B cell (primary cell): ENCODE data around the gene CYS1. TPM values are rescaled to one million over a fixed set of nuclear protein-coding genes. Genes with fewer than 3 reads are reported as not detected.

Source experiments
- ATAC-seq: fragments of 200-7000 bp; cut with Tn5 transposase; one replicate; pipeline ENCODE4 v1.10.0; 2021; ENCODE audit warnings: low read depth, mild to moderate bottlenecking, moderate number of reproducible peaks, moderate library complexity
- CTCF ChIA-PET: fragments of 350-600 bp; sonication (Branson Sonifier 250); formaldehyde crosslinking; loops from one replicate; lab custom pipeline; 2021; ENCODE audit warnings: antibody characterized with exemption, inconsistent platforms; lab: Charles Lee
- POLR2A ChIA-PET: fragments of 350-600 bp; sonication (Branson Sonifier 250); formaldehyde crosslinking; loops from one replicate; lab custom pipeline; 2021; ENCODE audit warnings: antibody characterized with exemption; lab: Charles Lee
- DNase-seq: peaks from one replicate; pipeline ENCODE4 v3.0.0; 2013
- H2AFZ ChIP-seq: 2 replicates; pipeline ENCODE4 v1.6.1; 2012; ENCODE audit warnings: mild to moderate bottlenecking, low read depth, low read length; ENCODE audit not compliant: insufficient read depth, poor library complexity, severe bottlenecking
- H3K27ac ChIP-seq, 2 donors: 1 replicate in 1 of 2; 2 replicates in 1 of 2; pipeline ENCODE4 v1.5.1; 2012 to 2013; ENCODE audit warnings: low read length in 2 of 2, mild to moderate bottlenecking in 2 of 2, moderate library complexity in 1 of 2
- H3K27me3 ChIP-seq, 4 experiments: fragments of 200-600 bp in 1 of 4; sonication (generic) in 1 of 4; replicated peaks in 1 of 4; 1 replicate in 2 of 4; 2 replicates in 2 of 4; pipeline versions ENCODE4 v1.6.1 to v1.7.0; 2013 to 2016; ENCODE audit warnings: low read length in 3 of 4, mild to moderate bottlenecking in 2 of 4, mixed read lengths in 1 of 4, moderate library complexity in 1 of 4; ENCODE audit not compliant: insufficient read depth in 4 of 4, control insufficient read depth in 3 of 4; ENCODE audit errors: control extremely low read depth in 1 of 4
- H3K36me3 ChIP-seq, 2 experiments: replicated peaks in 1 of 2; 1 replicate in 1 of 2; 2 replicates in 1 of 2; pipeline versions ENCODE4 v1.6.1 to v1.7.1; 2013; ENCODE audit warnings: low read length in 1 of 2; ENCODE audit not compliant: insufficient read depth in 2 of 2, control insufficient read depth in 1 of 2; ENCODE audit errors: control extremely low read depth in 1 of 2, extremely low read depth in 1 of 2
- H3K4me1 ChIP-seq, 2 donors: fragments of 200-600 bp in 1 of 2; sonication (generic) in 1 of 2; 1 replicate in 1 of 2; 2 replicates in 1 of 2; pipeline versions ENCODE4 v1.5.1 to v1.6.1; 2013 to 2017; ENCODE audit warnings: low read length in 2 of 2; ENCODE audit not compliant: control insufficient read depth in 2 of 2, insufficient read depth in 2 of 2
- H3K4me2 ChIP-seq: replicated peaks from 2 replicates; pipeline ENCODE3; 2012; ENCODE audit warnings: mild to moderate bottlenecking, low read depth, low read length; ENCODE audit not compliant: poor library complexity, severe bottlenecking
- H3K4me3 ChIP-seq, 5 experiments: fragments of 200-600 bp in 1 of 5; sonication (generic) in 1 of 5; 1 replicate in 3 of 5; 2 replicates in 2 of 5; pipeline versions ENCODE4 v1.5.1 to v1.7.0; 2011 to 2016; ENCODE audit warnings: low read length in 4 of 5, mild to moderate bottlenecking in 4 of 5, low read depth in 2 of 5, control low read depth in 1 of 5, moderate library complexity in 1 of 5; ENCODE audit not compliant: insufficient read depth in 1 of 5; ENCODE audit errors: control extremely low read depth in 1 of 5, extremely low read depth in 1 of 5
- H3K79me2 ChIP-seq: fragments of 200-600 bp; sonication (generic); one replicate; pipeline ENCODE4 v1.6.0; 2016; ENCODE audit warnings: low read length; ENCODE audit not compliant: control insufficient read depth, insufficient read depth
- H3K9ac ChIP-seq: fragments of 200-600 bp; sonication (generic); 2 replicates; pipeline ENCODE4 v1.6.1; 2017; ENCODE audit warnings: mild to moderate bottlenecking, low read length, moderate library complexity
- H3K9me3 ChIP-seq, 3 donors: one replicate each; pipeline versions ENCODE4 v1.6.1 to v1.7.1; 2013; ENCODE audit warnings: low read length in 2 of 3; ENCODE audit not compliant: control insufficient read depth in 2 of 3, insufficient read depth in 1 of 3; ENCODE audit errors: control extremely low read depth in 1 of 3
- H4K20me1 ChIP-seq: 2 replicates; pipeline ENCODE4 v1.6.0; 2012; ENCODE audit warnings: mild to moderate bottlenecking, low read length; ENCODE audit not compliant: insufficient read depth, control insufficient read depth, poor library complexity, severe bottlenecking
- H3K27ac Mint-ChIP-seq: one replicate; pipeline ENCODE4 v1.8.0; 2021; ENCODE audit warnings: mixed read lengths
- H3K27me3 Mint-ChIP-seq: one replicate; pipeline ENCODE4 v1.8.0; 2021; ENCODE audit warnings: mixed read lengths
- H3K4me1 Mint-ChIP-seq: one replicate; pipeline ENCODE4 v1.8.0; 2021; ENCODE audit warnings: mixed read lengths
- H3K4me3 Mint-ChIP-seq: one replicate; pipeline ENCODE4 v1.8.0; 2021; ENCODE audit warnings: mixed read lengths
- H3K9me3 Mint-ChIP-seq: one replicate; pipeline ENCODE4 v1.8.0; 2022; ENCODE audit warnings: mixed read lengths; ENCODE audit not compliant: insufficient read depth
- CTCF ChIP-seq: fragments of 200-600 bp; IDR thresholded peaks from one replicate; pipeline ENCODE4 v1.8.0; 2022; ENCODE audit warnings: antibody characterized with exemption, mild to moderate bottlenecking
- EZH2 ChIP-seq: IDR thresholded peaks from 2 replicates; pipeline ENCODE4 v1.6.1; 2012; ENCODE audit warnings: borderline replicate concordance, low read depth, mild to moderate bottlenecking, moderate library complexity, low read length; ENCODE audit not compliant: insufficient read depth, poor library complexity, severe bottlenecking
- WGBS: methylation state at CpG from one replicate; pipeline ENCODE4 v1.1.5; 2013; ENCODE audit warnings: missing lambda C conversion rate; ENCODE audit not compliant: insufficient coverage; 5-methylcytosine and 5-hydroxymethylcytosine counted together
- intact Hi-C: fragments of 100-400 bp; cut with micrococcal nuclease; formaldehyde crosslinking; loops from one replicate; pipeline ENCODE4 v1.10.0; 2022
- polyA plus RNA-seq: library from polyadenylated mRNA; depleted of rRNA; stranded (reverse); fragments of >200 nt; gene quantifications from 2 replicates; pipeline ENCODE4 v1.2.3, GENCODE V29; 2012
- total RNA-seq, 2 donors: library from RNA; stranded (reverse); fragments of 120-200 nt in 1 of 2; gene quantifications; 1 replicate in 1 of 2; 2 replicates in 1 of 2; pipeline versions ENCODE4 v1.2.3 to v1.2.4, GENCODE V29; 2013 to 2022

CYS1 gene
- total and polyA plus RNA-seq, 2 donors (not counting 1 experiment from before 2014, with no cell fraction given) = not detected

- peaks cover 24% of the 10 kb centered on the region for H3K79me2 ChIP-seq
- H3K27me3 ChIP-seq = peaks cover 0 to 10% (median 4%) of the 10 kb centered on the region in 4 experiments
- peaks cover 4 to 5% of the 10 kb centered on the region in 2 donors for H3K4me1 ChIP-seq
- no peaks in the 10 kb centered on the region for H3K36me3 ChIP-seq
- TF ChIP-seq EZH2 = no peak
- TF ChIP-seq CTCF = no peak
- H3K4me3 Mint-ChIP-seq = no peak overlapping the region
- intact Hi-C loops = loop anchor here (10.0 kb wide), 1 partner anchor 146 kb away; no protein-coding TSS in a partner anchor
- ChIA-PET POLR2A (no interaction called here), CTCF (interaction anchor here (1.1 to 5.9 kb wide), 6 partner anchors 14 to 307 kb away, joined by 3 to 35 read pairs (median 8); no protein-coding TSS in a partner anchor)
- peaks cover 5% of the 10 kb centered on the region for H3K4me1 Mint-ChIP-seq
- H2AFZ ChIP-seq = no peak overlapping the region
- peaks cover 6% of the 10 kb centered on the region for H3K27me3 Mint-ChIP-seq
- no peaks in the 10 kb centered on the region for H3K9me3 Mint-ChIP-seq
- no peaks in the 10 kb centered on the region for H4K20me1 ChIP-seq
- no peaks in the 10 kb centered on the region for H3K9me3 ChIP-seq
- no peak for DNase-seq
- no peak overlapping the region for H3K27ac Mint-ChIP-seq
- H3K9ac ChIP-seq = no peak overlapping the region
- H3K27ac ChIP-seq = no peak overlapping the region
- no peak for ATAC-seq
- no peak overlapping the region for H3K4me3 ChIP-seq
- H3K4me2 ChIP-seq = no peak overlapping the region
Observed at GRCh38 chr2:10128420-10128819, 48.2 kb upstream of the CYS1 start.

- H3K36me3 ChIP-seq = no peaks in the 10 kb centered on the region
- no peak overlapping the region for H2AFZ ChIP-seq
- Mint-ChIP-seq H3K27ac (no peak overlapping the region), H3K4me3 (no peak overlapping the region), H3K27me3 (peaks cover 10% of the 10 kb centered on the region), H3K4me1 (peaks cover 15% of the 10 kb centered on the region), H3K9me3 (no peaks in the 10 kb centered on the region)
- no peaks in the 10 kb centered on the region for H3K9me3 ChIP-seq
- ChIA-PET CTCF (interaction anchor here (0.8 to 5.7 kb wide), 8 partner anchors 16 to 319 kb away, joined by 3 to 193 read pairs (median 8); no protein-coding TSS in a partner anchor), POLR2A (interaction anchor here (1.1 kb wide), 1 partner anchor 309 kb away, joined by 3 read pairs; no protein-coding TSS in a partner anchor)
- ATAC-seq (no peak), DNase-seq (no peak)
- no peak overlapping the region for H3K9ac ChIP-seq
- H3K27me3 ChIP-seq = peaks cover 0 to 17% (median 8%) of the 10 kb centered on the region in 4 experiments
- peaks cover 6% of the 10 kb centered on the region for H4K20me1 ChIP-seq
- intact Hi-C loops = loop anchor here (10.0 kb wide), 1 partner anchor 148 kb away; no protein-coding TSS in a partner anchor
- peaks cover 18% of the 10 kb centered on the region in 2 donors for H3K4me1 ChIP-seq
- no peak overlapping the region for H3K4me2 ChIP-seq
- H3K4me3 ChIP-seq = no peak overlapping the region
- peaks cover 34% of the 10 kb centered on the region for H3K79me2 ChIP-seq
- TF ChIP-seq EZH2 = no peak
- no peak for TF ChIP-seq CTCF
- 91% methylated on average over 5 of the region's 5 CpGs for WGBS
- H3K27ac ChIP-seq = no peak overlapping the region
Observed at GRCh38 chr2:10126632-10127026, 46.4 kb upstream of the CYS1 start.
